GM18873 (cell line): ENCODE data around the gene CDYL2.

ENCODE experiments used
- ATAC-seq: cut with Tn5 transposase; IDR thresholded peaks from one replicate; pipeline ENCODE4 v1.9.1; 2021; ENCODE audit warnings: mild to moderate bottlenecking, moderate library complexity, moderate number of reproducible peaks; ENCODE audit not compliant: unreplicated experiment, low FRiP score

Gene CDYL2

DNA sequence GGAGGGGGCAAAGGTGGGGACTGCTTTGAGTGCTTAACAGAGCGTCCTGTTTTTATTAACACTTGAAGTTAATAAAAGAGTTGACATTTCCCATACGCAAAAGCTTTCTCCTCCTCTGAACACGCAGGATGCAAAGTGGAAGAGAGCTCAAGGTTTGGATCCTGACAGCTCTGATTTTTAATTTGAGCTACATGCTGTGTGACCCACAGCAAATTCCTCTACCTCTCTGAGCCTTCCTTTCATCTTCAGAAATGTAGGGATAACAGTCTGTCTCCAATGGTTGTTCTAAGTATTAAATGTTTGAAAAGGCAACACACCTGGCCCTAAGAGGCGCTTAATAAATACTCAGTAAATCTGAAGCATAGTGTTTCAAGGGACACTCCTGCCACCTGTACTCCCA lies 93.0 kb downstream of the CDYL2 start:
- ATAC-seq: no peak

DNA sequence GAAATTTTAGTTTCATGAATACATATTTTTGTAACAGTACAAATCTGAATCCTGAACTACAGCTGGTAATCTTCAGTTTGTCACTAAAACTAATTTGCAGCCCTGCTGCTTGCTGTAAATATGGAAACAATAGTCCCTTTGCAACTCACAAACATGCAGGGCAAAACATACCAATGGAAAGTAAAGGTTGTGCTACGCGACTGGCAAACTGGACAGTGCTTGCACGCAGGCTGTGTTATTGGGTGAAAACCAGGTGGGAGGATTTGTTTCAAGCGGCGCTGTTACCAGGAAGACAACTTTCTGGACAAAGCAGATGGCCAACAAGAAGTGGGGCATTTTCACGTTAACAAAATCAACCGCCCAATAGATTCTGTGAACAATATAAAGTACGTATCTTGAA lies 93.5 kb downstream of the CDYL2 start:
- ATAC-seq: no peak

DNA sequence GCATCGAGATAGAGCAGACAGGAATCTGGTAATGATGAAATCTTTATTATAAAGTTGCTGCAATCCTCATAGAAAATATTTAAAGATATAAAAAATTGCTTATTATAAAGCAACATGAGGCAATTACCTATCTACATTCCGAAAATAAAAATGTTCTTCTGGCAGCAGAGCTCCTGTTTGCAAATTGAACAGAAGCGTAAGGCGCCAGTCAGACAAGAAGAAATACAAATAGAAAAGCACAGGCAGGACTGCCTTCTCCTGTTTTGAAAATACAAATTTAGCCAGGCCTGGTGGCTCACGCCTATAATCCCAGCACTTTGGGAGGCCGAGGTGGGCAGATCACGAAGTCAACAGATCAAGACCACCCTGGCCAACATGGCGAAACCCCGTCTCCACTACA lies 95.6 kb downstream of the CDYL2 start:
- no peak for ATAC-seq

DNA sequence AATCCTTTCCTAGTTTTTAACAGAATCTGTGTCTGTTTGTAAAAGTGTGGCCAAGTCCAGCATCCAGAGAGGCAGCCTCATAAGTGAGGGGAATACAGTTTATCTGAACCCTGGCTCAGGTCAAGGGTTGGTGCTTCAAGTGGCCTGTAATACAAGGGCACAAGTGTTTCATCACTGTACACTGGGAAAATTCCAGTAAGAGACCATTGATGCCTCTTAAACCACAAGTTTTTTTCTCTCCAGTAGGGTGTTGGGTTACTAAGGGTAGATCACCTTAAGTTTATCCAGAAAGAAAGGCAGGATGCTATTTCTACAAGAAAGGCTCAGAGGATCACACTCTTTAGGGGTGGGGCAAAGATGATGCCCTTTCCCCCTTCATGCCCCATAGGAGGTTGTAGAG lies 96.7 kb downstream of the CDYL2 start:
- ATAC-seq: no peak

DNA sequence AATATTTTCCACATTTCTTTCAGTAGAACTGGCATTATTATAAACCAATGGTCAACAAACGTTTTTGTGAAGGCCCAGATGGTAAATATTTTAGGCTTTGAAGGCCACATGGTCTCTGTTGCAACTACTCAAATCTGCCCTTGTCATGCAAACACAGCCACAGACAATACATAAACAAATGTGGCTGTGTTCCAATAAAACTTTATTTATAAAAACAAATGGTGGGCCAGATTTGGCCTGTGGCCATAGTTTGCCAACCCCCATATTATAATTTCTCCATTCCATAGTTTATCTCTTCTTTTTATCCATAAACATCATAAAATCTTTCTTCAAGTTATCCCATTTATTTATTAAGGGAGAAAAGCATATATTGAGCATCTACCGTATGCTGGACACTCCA lies 98.8 kb downstream of the CDYL2 start:
- no peak for ATAC-seq

DNA sequence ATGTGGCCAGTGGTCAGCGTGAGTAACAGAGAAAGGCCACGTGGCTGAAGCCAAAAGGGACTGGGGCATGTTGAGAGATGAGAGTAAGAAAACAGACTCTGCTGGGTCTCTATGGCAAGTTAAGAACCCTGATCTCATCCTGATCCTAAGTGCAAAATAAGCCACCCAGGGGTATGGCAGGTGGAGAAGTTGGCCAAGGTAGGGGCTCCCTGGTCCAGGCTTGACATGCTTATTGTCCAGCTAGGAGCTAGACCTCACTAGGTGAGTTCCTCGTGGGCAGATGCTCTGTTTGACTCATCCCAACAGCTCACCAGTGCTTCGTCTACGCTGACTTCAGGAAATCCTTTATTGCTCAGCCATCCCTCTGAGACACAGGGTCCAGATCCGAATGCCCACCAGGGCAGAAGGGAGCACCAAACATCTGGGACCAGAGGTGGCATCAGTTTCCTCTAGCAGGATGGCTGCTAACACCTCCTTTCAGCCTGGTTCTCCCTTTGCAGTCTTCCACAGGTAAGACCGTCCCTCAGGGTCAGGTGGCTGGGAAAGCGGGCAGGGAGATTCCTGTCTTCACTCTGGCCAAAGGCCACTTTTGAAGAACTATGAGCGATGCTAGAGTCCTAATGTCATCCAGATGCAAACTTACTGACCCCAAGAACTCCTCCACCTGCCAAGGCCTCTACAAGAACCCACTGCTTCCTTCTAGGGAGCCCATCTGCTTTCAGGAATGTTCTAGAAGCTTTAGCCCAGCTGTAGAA lies 99.5 kb downstream of the CDYL2 start:
- ATAC-seq: no peak

DNA sequence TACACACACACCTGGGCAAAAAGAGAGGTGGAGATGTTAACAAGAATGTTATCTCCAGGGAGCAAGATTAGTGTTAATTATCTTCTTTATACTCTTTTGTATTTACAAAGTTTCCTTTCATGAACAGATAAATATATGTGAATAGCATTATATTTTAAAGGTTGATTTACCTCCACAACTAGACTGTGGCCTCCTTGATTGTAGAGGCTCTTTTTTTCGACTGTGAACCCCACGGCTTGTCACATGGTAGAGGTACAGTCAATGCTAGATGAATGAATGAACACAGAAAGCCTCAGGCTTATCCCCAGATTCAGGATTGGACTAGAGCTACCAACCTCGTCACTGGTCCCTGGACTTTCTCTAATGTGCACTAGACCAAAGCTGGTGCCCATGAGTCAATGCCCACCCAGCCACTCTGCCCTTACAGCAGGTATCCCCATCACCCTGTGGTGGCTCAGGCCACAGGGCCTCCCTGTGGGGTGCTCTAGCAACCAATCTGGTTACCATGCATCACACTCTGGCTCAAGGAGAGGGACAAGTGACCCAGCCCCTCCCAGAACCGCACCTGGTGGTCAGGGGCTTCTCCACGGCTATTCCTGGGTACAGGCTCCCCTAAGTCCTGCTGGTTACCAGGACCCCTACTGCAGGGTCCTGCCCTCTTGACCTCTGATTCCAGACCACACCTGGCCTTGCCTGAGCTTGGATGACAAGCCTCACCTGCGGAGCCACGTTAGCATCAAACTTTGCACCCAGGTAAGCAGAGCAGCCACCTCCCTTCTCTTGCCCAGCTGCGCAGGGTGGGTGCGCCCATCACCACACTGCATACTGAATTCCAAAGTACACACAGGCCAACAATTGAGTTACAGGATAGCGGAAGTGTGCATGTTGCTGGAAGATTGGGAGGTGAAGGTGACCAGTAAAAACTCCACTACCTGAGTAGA lies 101.0 kb downstream of the CDYL2 start:
- ATAC-seq: no peak

DNA sequence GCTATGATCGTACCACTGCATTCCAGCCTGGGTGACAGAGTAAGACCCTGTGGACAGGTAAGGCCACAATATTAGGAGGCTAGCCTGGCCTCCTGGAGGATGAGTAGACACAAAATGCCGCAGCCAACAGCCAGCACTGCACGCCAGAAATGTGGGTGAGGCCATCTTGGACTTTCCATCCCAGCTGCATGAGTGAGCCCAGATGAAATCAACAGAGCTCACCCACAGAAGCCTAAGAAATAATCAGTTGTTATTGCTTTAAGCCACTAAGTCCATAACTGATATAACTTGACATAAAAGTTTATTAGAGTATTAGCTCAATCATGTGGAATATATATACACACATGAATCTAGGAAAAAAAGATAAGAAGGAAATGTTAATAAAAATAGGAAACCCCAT lies 101.7 kb downstream of the CDYL2 start:
- ATAC-seq: no peak

DNA sequence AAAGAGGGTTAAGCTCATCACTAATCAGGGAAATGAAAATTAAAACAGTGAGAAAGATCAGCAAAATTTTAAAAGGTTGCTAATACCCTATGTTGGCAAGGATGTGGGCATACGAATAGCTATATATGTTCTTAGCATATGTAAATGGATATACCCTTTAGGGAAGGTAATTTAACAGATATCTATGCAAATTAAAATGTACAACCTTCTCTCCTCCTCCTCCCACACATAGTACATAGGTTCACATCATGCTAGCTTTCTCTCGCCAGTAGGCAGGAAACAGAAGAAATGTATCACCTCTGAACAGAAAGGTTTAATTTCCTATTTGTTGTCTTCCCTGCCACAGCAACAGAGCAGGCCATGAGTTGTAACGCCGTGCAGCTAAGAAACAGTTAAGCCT lies 103.8 kb downstream of the CDYL2 start:
- no peak for ATAC-seq

DNA sequence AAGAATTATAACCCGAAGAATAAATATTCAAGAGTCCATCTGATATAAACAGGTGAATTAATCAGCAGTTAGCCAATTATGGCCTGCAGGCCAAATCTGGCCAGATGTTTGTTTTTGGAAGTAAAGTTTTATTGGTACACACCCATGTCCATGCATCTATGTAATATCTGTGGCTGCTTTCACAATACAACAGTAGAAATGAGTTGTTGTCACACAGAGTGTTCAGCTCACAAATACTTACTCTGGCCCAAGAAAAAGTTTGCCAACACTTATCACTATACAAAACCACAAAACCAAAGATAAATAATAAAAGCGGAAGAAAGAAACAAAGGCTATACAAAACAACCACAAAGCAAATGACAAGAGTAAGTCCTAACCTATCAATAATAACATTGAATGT lies 109.4 kb downstream of the CDYL2 start:
- no peak for ATAC-seq

DNA sequence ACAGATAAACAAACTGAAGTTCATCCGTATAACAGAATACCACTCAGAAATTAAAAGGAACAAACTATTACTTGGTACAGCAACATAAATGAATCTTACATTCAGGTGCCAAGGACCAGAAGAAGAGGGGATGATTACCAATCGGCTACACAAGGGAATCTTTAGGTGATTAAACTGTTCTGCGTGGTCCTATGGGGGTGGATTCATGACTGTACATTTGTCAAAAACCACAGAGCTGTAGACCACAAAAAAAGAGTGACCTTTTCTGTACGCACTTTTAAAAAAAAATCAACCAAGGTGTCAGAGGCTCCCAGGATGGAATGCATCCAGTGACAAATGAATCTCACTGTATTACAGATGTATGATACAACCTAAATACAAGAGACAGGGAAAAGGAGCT lies 110.8 kb downstream of the CDYL2 start:
- ATAC-seq: no peak

DNA sequence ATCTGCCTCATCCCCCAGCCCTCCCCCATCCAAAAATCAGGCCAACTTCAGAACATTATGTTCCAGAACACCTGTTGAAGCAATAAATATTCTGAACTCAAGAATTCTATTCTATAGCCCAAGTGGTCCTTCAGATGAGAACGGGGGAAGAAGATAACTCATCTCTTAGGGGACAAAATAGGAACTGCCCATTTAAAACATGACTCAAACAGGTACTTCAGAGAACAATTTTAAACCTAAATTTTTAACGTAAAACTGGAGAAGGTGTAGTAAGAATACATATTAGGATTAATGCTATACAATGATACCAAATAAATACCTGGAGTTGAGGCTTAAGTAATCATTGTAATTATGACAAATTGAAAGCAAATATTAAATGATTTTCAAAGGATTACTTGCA lies 112.1 kb downstream of the CDYL2 start:
- no peak for ATAC-seq

DNA sequence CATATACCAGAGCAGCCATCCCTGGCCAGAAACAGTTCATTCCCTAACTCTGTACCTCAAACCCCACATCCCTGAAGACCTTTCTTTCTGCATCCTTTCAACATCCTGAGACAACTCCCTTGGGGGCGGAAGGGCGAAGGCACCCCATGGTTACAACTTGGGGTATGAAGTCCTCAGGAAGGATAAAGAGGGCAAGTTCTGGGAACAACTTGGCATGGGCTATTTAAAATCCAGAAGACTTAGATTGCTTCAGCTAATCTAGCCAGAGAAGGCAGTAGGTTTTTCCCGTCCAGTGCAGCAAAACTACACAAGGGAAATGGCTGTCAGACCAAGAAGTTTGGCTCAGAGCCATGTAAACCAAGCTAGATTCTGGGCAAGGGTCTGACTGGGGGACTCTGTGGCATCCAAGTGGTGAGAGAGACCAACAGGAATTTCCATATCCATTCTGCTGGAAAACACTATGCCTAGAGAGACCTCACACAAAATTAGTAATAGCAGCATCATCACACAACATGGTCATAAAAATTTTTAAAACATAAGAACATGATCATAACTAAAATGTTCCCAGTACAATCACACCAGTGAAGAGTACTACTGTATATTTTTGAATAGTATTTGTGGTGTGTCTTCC lies 113.2 kb downstream of the CDYL2 start:
- no peak for ATAC-seq

DNA sequence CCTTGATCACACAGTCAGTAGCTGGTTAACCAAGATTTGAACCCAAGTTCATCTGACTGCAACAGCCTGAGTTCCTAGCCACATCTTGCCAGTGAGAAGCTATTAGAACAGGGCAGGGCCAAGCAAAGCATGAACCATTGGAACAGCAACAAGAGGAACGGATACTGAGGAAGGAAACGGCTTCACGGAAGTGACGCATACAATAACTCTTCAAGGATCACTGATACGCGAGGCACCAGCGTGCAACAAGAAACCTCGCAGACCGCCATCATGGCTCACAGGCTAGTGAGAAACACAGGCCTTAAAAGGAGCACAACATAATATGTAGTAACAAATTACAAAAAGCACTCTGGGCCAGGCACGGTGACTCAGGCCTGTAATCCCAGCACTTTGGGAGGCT lies 114.9 kb downstream of the CDYL2 start:
- ATAC-seq: no peak

DNA sequence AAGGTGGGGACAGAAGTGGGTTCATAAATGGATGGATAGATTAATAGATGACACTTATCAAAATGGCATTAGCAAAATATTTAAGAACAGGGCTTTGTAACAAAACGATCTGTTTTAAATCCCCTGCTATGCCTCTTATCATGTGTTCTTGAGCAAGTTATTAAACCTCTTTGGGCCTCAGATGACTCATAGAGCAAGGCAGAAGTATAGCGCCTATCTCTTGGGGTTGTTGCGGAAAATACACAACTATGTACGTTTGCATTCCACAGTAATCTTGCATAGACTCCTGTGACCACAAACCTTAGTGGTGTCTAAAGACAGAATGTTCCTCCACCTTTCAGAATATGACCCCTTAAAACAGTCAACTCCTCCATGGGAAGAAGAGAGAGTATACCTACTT lies 116.8 kb downstream of the CDYL2 start:
- ATAC-seq: no peak

DNA sequence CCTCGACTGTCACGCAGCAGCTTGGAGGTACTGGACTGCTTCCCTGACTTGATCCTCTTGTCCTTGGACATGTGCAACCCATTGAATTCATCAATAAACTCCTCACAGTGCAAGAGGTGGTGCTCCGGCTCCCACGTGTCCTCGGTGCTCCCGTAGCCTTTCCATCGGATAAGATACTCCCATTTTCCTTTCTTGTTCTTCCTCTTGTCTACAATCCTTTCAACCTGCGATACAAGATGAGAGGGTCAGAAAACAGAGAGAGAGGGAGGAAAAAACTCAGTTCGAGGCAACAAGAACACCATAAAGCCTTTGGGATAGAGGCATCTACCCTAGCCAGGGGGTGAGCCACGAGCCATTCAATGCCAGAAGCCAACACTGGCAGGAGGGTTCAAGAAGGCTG lies 119.5 kb downstream of the CDYL2 start:
- no peak for ATAC-seq

DNA sequence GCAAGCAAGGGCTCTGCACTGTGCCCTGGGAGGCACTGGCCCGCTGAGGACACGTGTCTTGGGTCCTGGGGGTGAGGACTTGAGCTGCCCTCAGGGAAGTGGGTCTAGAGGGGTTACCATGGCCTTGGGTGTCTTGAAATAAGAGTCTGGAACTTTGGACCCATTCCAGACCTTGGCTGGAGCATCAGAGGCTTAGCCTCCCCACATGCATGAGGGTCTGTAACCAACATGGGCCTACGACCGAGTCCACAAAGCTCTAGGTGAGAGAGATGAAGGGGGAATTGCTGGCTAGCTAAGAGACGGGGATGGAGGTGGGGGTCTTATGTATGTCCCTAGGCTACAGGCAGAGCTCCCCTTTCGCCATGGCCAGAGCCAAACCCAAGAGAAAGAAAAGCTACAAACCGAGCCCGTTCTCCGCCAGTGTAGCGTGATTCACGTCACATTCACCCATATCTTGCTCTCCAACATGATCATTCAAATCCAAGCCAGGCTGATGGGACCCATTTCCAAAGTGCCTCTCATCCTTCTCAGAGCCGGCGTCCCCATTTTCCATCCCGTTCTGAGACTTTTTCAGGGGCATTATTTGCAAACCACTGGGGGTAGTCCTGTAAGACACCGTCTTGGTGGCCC lies 120.1 kb downstream of the CDYL2 start:
- ATAC-seq: no peak

DNA sequence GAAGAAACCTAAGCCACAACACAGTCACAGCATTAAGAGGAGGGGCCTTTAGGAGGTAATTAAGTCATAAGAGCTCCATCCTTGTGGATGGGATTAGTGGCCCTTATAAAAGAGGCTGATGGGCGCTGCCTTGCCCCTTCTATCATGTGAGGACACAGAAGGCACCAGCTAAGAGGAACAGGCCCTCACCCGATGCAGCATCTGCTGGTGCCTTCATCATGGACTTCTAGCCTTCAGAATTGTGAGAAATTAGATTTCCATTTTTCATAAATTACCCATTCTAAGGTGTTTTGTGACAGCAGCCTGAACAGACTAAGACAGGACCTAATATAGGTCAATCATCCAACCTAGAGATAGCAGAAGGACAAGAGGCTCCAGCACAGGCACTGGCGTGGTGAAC lies 120.8 kb downstream of the CDYL2 start:
- no peak for ATAC-seq

DNA sequence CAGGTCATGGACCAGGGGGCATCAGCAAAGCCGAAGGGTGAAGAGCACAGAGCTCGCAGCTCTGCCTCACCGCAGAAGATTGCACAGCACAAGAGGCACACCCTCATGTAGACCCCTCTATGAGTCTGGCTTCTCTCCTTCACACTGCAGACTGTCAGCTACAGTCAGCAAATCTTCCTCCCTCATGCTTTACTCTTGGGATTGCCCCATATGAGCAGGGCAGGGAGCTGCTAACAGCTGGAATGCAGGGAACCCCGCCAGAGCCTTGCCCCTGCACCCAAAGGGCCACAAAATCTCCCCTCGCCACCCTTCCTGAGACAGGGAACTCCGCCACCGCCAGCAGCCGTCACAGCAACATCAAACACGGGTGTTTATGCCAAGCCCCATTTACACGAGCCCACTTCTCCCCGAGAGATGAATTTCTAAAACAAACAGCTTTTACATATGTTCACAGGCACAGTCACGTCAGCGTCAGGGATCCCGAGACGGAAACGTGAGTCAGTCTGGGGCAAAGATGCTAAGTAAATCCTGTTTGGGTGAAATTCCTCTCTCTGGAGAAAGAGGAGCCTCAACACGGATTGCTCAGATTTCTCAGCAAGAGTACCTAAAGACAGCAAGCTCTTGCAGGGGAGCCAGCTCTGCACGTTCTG lies 121.9 kb downstream of the CDYL2 start:
- no peak for ATAC-seq

DNA sequence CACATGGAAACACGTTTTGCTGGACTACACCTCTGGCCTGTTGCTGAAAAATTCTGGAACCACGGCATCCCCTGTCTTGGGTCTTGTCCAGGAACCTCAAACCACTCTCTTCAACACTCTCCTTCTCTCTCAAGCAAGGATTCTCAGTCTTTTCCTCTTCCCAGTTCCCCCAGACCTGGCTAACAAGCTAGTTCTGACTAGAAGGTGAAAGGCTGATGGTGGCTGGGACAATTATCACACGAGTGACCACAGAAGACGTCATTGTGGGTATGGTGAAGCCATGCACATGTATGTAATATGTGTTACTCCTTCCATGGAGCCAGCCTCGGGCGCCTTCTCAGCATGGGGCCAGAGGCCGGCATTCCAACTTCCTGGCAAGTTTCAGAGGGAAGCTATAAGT lies 123.0 kb downstream of the CDYL2 start:
- no peak for ATAC-seq
